GM12878 (cell line): ENCODE data around the gene HOXD10. TPM values are rescaled to one million over a fixed set of nuclear protein-coding genes. Genes with fewer than 3 reads are reported as not detected.

Experiments used
- ATAC-seq: fragments of 200-7000 bp; cut with Tn5 transposase; 3 replicates; pipeline ENCODE4 v1.9.1; 2020; ENCODE audit warnings: mild to moderate bottlenecking, moderate library complexity
- BruUV-seq: library from RNA; stranded (reverse); fragments of 400-500 nt; replicated peaks from 2 replicates; lab custom pipeline; 2021; lab: Mats Ljungman, UMichigan
- CTCF ChIA-PET: fragments of 300-600 bp; sonication (Branson Sonifier 250); formaldehyde crosslinking; extraction: SDS; loops from one replicate; lab custom pipeline; 2021; ENCODE audit warnings: inconsistent platforms; lab: Yijun Ruan, JAX
- POLR2A ChIA-PET: fragments of 350-600 bp; formaldehyde crosslinking; extraction: SDS; loops from one replicate; lab custom pipeline; 2021; ENCODE audit warnings: inconsistent platforms; lab: Charles Lee
- RAD21 ChIA-PET: fragments of 300-600 bp; sonication (Branson Sonifier 250); formaldehyde crosslinking; loops from one replicate; lab custom pipeline; 2023; ENCODE audit warnings: antibody characterized with exemption; ENCODE audit not compliant: unreplicated experiment; lab: Charles Lee
- SMC1A ChIA-PET: fragments of 300-600 bp; sonication (Branson Sonifier 250); formaldehyde crosslinking; loops from one replicate; lab custom pipeline; 2023; ENCODE audit not compliant: unreplicated experiment, uncharacterized antibody; lab: Charles Lee
- DNase-seq: peaks from one replicate; pipeline ENCODE4 v3.0.0-alpha.2; 2011; ENCODE audit warnings: low read depth, low spot score
- FAIRE-seq: peaks from 3 replicates; lab custom pipeline; 2011; peaks lifted over from hg19 to GRCh38; lab: Jason Lieb, UNC
- H2AFZ ChIP-seq: 2 replicates; pipeline ENCODE4 v1.6.0; 2011; ENCODE audit warnings: low read depth, low read length, control low read depth; ENCODE audit not compliant: control insufficient read depth
- H3K27ac ChIP-seq: 2 replicates; pipeline ENCODE4 v1.5.1; 2011; ENCODE audit warnings: control low read depth; ENCODE audit not compliant: control insufficient read depth, insufficient read depth
- H3K27me3 ChIP-seq, 2 experiments: replicated peaks in 1 of 2; 2 replicates each; pipeline versions ENCODE4 v1.6.0 to v1.6.1; 2011; ENCODE audit warnings: low read length in 1 of 2; ENCODE audit not compliant: control insufficient read depth in 2 of 2, insufficient read depth in 2 of 2
- H3K36me3 ChIP-seq, 2 experiments: 2 replicates each; pipeline ENCODE4 v1.5.1; 2011; ENCODE audit warnings: low read length in 1 of 2; ENCODE audit not compliant: control insufficient read depth in 2 of 2, insufficient read depth in 2 of 2
- H3K4me1 ChIP-seq: 2 replicates; pipeline ENCODE4 v1.6.1; 2011; ENCODE audit warnings: mild to moderate bottlenecking, low read length, moderate library complexity, mixed read lengths; ENCODE audit not compliant: control insufficient read depth, insufficient read depth
- H3K4me2 ChIP-seq: 2 replicates; pipeline ENCODE4 v1.6.0; 2011; ENCODE audit warnings: control low read depth; ENCODE audit not compliant: control insufficient read depth, insufficient read depth
- H3K4me3 ChIP-seq: fragments of 200-600 bp; sonication (generic); 2 replicates; pipeline ENCODE4 v1.5.1; 2016
- H3K79me2 ChIP-seq: 2 replicates; pipeline ENCODE4 v1.6.0; 2011; ENCODE audit warnings: low read length; ENCODE audit not compliant: control insufficient read depth, insufficient read depth
- H3K9ac ChIP-seq: 2 replicates; pipeline ENCODE4 v1.8.0; 2011; ENCODE audit warnings: low read length, control low read depth, mixed read lengths; ENCODE audit not compliant: control insufficient read depth, insufficient read depth
- H3K9me3 ChIP-seq: replicated peaks from 3 replicates; pipeline ENCODE4 v1.5.1; 2011; ENCODE audit warnings: mild to moderate bottlenecking, low read length; ENCODE audit not compliant: control insufficient read depth, insufficient read depth
- H4K20me1 ChIP-seq: 2 replicates; pipeline ENCODE4 v1.6.0; 2011; ENCODE audit not compliant: control insufficient read depth, insufficient read depth
- BHLHE40 ChIP-seq, 2 experiments: fragments of 450-650 bp in 1 of 2; IDR thresholded peaks; 2 replicates each; pipeline ENCODE4 v1.6.1; 2011 to 2017; ENCODE audit warnings: low read depth in 2 of 2, borderline replicate concordance in 1 of 2, improper control_type of control experiment in 1 of 2, low read length in 1 of 2, mild to moderate bottlenecking in 1 of 2
- BMI1 ChIP-seq: fragments of 450-650 bp; IDR thresholded peaks from 2 replicates; pipeline ENCODE4 v1.6.1; 2016; ENCODE audit warnings: mild to moderate bottlenecking, moderate library complexity, borderline replicate concordance
- CEBPB ChIP-seq, 2 experiments: fragments of 150-350 bp in 1 of 2; IDR thresholded peaks; 2 replicates each; pipeline ENCODE4 v1.6.1; 2012 to 2014; ENCODE audit warnings: low read depth in 2 of 2, low read length in 2 of 2, borderline replicate concordance in 1 of 2, inconsistent platforms in 1 of 2
- IKZF1 ChIP-seq: fragments of 450-650 bp; conservative IDR thresholded peaks from 2 replicates; pipeline ENCODE4 v1.6.1; 2017; ENCODE audit warnings: antibody characterized with exemption, mild to moderate bottlenecking
- MEF2A ChIP-seq: IDR thresholded peaks from 2 replicates; pipeline ENCODE4 v1.6.1; 2011; ENCODE audit warnings: low read depth, mild to moderate bottlenecking, low read length, moderate library complexity; ENCODE audit not compliant: insufficient read depth
- NFXL1 ChIP-seq: fragments of 450-650 bp; IDR thresholded peaks from 2 replicates; pipeline ENCODE4 v1.6.1; 2017; ENCODE audit warnings: antibody characterized with exemption, mild to moderate bottlenecking, borderline replicate concordance
- NFYB ChIP-seq: IDR thresholded peaks from 2 replicates; pipeline ENCODE4 v1.6.1; 2011; ENCODE audit warnings: low read depth, mild to moderate bottlenecking, low read length, improper control_type of control experiment, moderate library complexity; ENCODE audit not compliant: insufficient read depth
- NR2F1 ChIP-seq: fragments of 450-650 bp; conservative IDR thresholded peaks from 2 replicates; pipeline ENCODE4 v1.6.1; 2017; ENCODE audit warnings: mild to moderate bottlenecking
- RAD21 ChIP-seq: IDR thresholded peaks from 2 replicates; pipeline ENCODE4 v1.6.1; 2011; ENCODE audit warnings: mild to moderate bottlenecking, low read depth, low read length, moderate library complexity; ENCODE audit not compliant: insufficient read depth
- RB1 ChIP-seq: fragments of 450-650 bp; formaldehyde crosslinking; IDR thresholded peaks from 2 replicates; pipeline ENCODE4 v1.6.1; 2017; ENCODE audit warnings: mild to moderate bottlenecking, borderline replicate concordance
- RBBP5 ChIP-seq: fragments of 200-600 bp; sonication (generic); conservative IDR thresholded peaks from 2 replicates; pipeline ENCODE4 v1.6.1; 2016
- SMC3 ChIP-seq: IDR thresholded peaks from 2 replicates; pipeline ENCODE4 v1.6.1; 2011; ENCODE audit warnings: low read length, improper control_type of control experiment, borderline replicate concordance
- SP1 ChIP-seq: IDR thresholded peaks from one replicate; pipeline ENCODE4 v1.6.1; 2011; ENCODE audit warnings: low read depth, low read length
- STAT1 ChIP-seq: fragments of 450-650 bp; conservative IDR thresholded peaks from 2 replicates; pipeline ENCODE4 v1.6.1; 2014; ENCODE audit warnings: antibody characterized with exemption, mild to moderate bottlenecking
- YY1 ChIP-seq: IDR thresholded peaks from 2 replicates; pipeline ENCODE4 v1.6.1; 2011; ENCODE audit warnings: low read depth, mild to moderate bottlenecking, low read length
- WGBS: methylation state at CpG from one replicate; pipeline ENCODE4 v1.1.6; 2016; ENCODE audit warnings: low lambda C conversion rate; ENCODE audit not compliant: insufficient replicate concordance, insufficient coverage; ENCODE audit errors: missing lambda C conversion rate; 5-methylcytosine and 5-hydroxymethylcytosine counted together
- in situ Hi-C: fragments of 300-500 bp; cut with MboI; formaldehyde crosslinking; loops from 9 replicates; pipeline ENCODE4 v1.14.3; 2018; ENCODE audit warnings: mixed read lengths
- intact Hi-C: fragments of 100-400 bp; cut with micrococcal nuclease; formaldehyde crosslinking; loops from one replicate; pipeline ENCODE4 v1.14.2; 2022; ENCODE audit not compliant: unreplicated experiment
- polyA plus RNA-seq, 11 experiments: library from polyadenylated mRNA; depleted of rRNA in 4 of 11; unstranded in 6 of 11; stranded (reverse) in 5 of 11; fragments of >200 nt; fragmentation: Nextera tagmentation in 4 of 11; fragmentation: Illumina TruSeq in 1 of 11; extraction: Ambion mirVana in 4 of 11; extraction: Trizol in 1 of 11; gene quantifications; 1 replicate in 1 of 11; 2 replicates in 10 of 11; pipeline versions ENCODE4 v1.2.1 to v1.2.3, GENCODE V29; 2011 to 2016; ENCODE audit warnings: inconsistent platforms in 2 of 11, missing spikeins in 2 of 11, low read depth in 1 of 11
- total RNA-seq, 4 experiments: library from RNA; depleted of rRNA in 3 of 4; stranded (reverse); fragments of >200 nt in 3 of 4; fragmentation: Illumina TruSeq in 1 of 4; extraction: Trizol in 1 of 4; gene quantifications; 2 replicates each; pipeline versions ENCODE4 v1.2.1 to v1.2.3, GENCODE V29; 2013 to 2021
- TF ChIP-seq, protein P1 (sequence below): fragments of 450-650 bp; IDR thresholded peaks from 2 replicates; pipeline ENCODE4 v1.6.1; 2016; ENCODE audit warnings: mild to moderate bottlenecking
- TF ChIP-seq, protein P2 (sequence below), 3 experiments: IDR thresholded peaks in 2 of 3; conservative IDR thresholded peaks in 1 of 3; 2 replicates each; pipeline ENCODE4 v1.5.1; 2011; ENCODE audit warnings: low read depth in 3 of 3, low read length in 3 of 3, mild to moderate bottlenecking in 3 of 3, control low read depth in 2 of 3, moderate library complexity in 2 of 3, inconsistent platforms in 1 of 3, mixed read lengths in 1 of 3; ENCODE audit not compliant: control insufficient read depth in 2 of 3, insufficient read depth in 1 of 3; ENCODE audit errors: extremely low read depth in 1 of 3
- TF ChIP-seq, protein P3 (sequence below): fragments of 450-650 bp; IDR thresholded peaks from 2 replicates; pipeline ENCODE4 v1.6.1; 2017; ENCODE audit warnings: borderline replicate concordance

Gene HOXD10
- total and polyA plus RNA-seq, 10 of the 15 experiments (the other 5 are each of a cell fraction or from before 2014, with no cell fraction given): not detected

DNA sequence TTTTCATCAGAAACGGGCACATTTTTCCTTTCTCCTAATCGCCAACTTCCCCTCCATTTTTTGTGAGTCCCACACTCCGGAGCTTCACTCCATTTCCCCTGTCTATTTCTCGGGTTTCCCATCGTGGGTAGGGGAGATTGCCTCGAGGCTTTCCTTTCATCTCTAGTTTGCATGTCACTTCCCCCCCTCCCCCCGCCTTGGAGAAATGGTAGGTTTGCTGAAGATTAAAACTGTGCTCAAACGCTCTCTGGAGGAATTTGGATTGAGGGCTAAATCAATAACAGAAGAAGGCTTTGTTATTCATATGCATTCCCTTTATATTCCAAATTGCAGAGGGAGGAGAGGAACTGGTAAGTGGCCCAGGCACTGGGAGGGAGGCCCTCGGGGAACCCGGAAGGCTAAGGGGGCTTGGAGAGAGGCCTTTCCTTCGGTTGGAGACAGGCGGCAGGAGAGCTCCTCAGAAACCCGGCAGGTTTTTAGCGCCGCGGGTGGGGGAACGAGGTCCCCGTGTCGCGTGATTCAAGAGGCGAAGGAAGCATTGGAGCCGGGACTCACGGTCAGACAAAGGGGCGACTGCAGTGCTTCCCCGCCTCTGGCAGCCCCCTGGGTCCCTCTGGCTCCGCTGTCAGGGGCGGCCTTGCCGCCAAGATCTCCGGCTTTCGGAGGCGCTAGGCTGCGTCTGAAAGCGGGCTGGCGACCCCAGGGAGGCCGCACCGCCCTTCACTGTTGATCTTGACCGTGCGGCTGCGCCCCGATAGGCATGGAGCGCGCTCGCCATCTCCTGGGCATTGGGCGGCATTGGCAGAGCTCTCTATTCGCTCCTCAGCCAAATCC lies 19.4 kb upstream of the HOXD10 start:
- ATAC-seq (peak; percentile 98), DNase-seq (no peak), FAIRE-seq (peak; percentile 81)
- RAD21 ChIA-PET: interaction anchor here (0.6 to 3.0 kb wide), 7 partner anchors 408 to 893 kb away, joined by 3 to 50 read pairs (median 4); no protein-coding TSS in a partner anchor
- Histone ChIP-seq H3K4me2 (peak overlapping the region; percentile 87), H3K27ac (no peak overlapping the region), H3K9me3 (no peaks in the 10 kb centered on the region; the same call in 2 of the 3 replicates), H3K4me1 (peaks cover 3% of the 10 kb centered on the region; the same call in 1 of the 2 replicates), H3K79me2 (no peaks in the 10 kb centered on the region), H4K20me1 (no peaks in the 10 kb centered on the region), H3K36me3 (no peaks in the 10 kb centered on the region), H3K27me3 (peaks cover 14 to 34% of the 10 kb centered on the region in 2 experiments), H3K9ac (no peak overlapping the region; the same call in 1 of the 2 replicates), H2AFZ (peak overlapping the region; percentile 69), H3K4me3 (peak overlapping the region; percentile 44)
- 16% methylated on average over 37 of the region's 45 CpGs for WGBS
- intact Hi-C loops: loop anchor here (1.0 to 2.0 kb wide), 5 partner anchors 407 to 846 kb away; no protein-coding TSS in a partner anchor
- in situ Hi-C loops: loop anchor here (5.0 kb wide), 2 partner anchors 410 to 730 kb away; no protein-coding TSS in a partner anchor
- SMC1A ChIA-PET: interaction anchor here (0.8 to 4.7 kb wide), 7 partner anchors 9 to 1348 kb away, joined by 3 to 56 read pairs (median 3); no protein-coding TSS in a partner anchor
- CTCF ChIA-PET: interaction anchor here (0.6 to 3.7 kb wide), 25 partner anchors 8 to 1400 kb away, joined by 3 to 83 read pairs (median 4); partner anchors contain the start of gene EVX2
- BruUV-seq: no TSS peak
- POLR2A ChIA-PET: no interaction called here
- TF ChIP-seq BMI1 (0 out of 2 replicates have a peak, but pooled peaks have one; percentile 9), SMC3 (peak; percentile 66), CEBPB (IDR thresholded peaks at IDR 0.05; ENCODE audit: borderline replicate concordance in 1 of 2, low read depth in 2 of 2, low read length in 2 of 2) (no peak), RB1 (no peak), NFXL1 (no peak), NR2F1 (0 out of 2 replicates have a peak, but pooled peaks have one; percentile 32), IKZF1 (0 out of 2 replicates have a peak, but pooled peaks have one; percentile 29), RAD21 (peak; percentile 82), MEF2A (no peak), YY1 (0 out of 2 replicates have a peak, but pooled peaks have one; percentile 45), RBBP5 (no peak), BHLHE40 (IDR thresholded peaks at IDR 0.05; ENCODE audit: borderline replicate concordance in 1 of 2, low read depth in 2 of 2, low read length in 1 of 2) (peak in 1 of 2 experiments; percentile 51; a peak in 1 of 4 replicates), NFYB (no peak), SP1 (no peak), STAT1 (no peak)
- TF ChIP-seq, protein P1, sequence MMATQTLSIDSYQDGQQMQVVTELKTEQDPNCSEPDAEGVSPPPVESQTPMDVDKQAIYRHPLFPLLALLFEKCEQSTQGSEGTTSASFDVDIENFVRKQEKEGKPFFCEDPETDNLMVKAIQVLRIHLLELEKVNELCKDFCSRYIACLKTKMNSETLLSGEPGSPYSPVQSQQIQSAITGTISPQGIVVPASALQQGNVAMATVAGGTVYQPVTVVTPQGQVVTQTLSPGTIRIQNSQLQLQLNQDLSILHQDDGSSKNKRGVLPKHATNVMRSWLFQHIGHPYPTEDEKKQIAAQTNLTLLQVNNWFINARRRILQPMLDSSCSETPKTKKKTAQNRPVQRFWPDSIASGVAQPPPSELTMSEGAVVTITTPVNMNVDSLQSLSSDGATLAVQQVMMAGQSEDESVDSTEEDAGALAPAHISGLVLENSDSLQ: no peak
- TF ChIP-seq, protein P2, sequence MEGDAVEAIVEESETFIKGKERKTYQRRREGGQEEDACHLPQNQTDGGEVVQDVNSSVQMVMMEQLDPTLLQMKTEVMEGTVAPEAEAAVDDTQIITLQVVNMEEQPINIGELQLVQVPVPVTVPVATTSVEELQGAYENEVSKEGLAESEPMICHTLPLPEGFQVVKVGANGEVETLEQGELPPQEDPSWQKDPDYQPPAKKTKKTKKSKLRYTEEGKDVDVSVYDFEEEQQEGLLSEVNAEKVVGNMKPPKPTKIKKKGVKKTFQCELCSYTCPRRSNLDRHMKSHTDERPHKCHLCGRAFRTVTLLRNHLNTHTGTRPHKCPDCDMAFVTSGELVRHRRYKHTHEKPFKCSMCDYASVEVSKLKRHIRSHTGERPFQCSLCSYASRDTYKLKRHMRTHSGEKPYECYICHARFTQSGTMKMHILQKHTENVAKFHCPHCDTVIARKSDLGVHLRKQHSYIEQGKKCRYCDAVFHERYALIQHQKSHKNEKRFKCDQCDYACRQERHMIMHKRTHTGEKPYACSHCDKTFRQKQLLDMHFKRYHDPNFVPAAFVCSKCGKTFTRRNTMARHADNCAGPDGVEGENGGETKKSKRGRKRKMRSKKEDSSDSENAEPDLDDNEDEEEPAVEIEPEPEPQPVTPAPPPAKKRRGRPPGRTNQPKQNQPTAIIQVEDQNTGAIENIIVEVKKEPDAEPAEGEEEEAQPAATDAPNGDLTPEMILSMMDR (IDR thresholded peaks at IDR 0.05 in 2 of 3, conservative IDR thresholded peaks at IDR 0.05 in 1 of 3; ENCODE audit: control insufficient read depth in 2 of 3, extremely low read depth in 1 of 3, insufficient read depth in 1 of 3, low read depth in 3 of 3, low read length in 3 of 3): peak; percentile 79 to 92 (median 86)
- TF ChIP-seq, protein P3, sequence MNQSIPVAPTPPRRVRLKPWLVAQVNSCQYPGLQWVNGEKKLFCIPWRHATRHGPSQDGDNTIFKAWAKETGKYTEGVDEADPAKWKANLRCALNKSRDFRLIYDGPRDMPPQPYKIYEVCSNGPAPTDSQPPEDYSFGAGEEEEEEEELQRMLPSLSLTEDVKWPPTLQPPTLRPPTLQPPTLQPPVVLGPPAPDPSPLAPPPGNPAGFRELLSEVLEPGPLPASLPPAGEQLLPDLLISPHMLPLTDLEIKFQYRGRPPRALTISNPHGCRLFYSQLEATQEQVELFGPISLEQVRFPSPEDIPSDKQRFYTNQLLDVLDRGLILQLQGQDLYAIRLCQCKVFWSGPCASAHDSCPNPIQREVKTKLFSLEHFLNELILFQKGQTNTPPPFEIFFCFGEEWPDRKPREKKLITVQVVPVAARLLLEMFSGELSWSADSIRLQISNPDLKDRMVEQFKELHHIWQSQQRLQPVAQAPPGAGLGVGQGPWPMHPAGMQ: no peak
